GM19023 (cell line): ENCODE measurements around the gene SDK1.

Source experiments
- ATAC-seq: cut with Tn5 transposase; IDR thresholded peaks from one replicate; pipeline ENCODE4 v1.9.1; 2021; ENCODE audit warnings: mild to moderate bottlenecking, moderate library complexity; ENCODE audit not compliant: unreplicated experiment

The SDK1 gene

DNA sequence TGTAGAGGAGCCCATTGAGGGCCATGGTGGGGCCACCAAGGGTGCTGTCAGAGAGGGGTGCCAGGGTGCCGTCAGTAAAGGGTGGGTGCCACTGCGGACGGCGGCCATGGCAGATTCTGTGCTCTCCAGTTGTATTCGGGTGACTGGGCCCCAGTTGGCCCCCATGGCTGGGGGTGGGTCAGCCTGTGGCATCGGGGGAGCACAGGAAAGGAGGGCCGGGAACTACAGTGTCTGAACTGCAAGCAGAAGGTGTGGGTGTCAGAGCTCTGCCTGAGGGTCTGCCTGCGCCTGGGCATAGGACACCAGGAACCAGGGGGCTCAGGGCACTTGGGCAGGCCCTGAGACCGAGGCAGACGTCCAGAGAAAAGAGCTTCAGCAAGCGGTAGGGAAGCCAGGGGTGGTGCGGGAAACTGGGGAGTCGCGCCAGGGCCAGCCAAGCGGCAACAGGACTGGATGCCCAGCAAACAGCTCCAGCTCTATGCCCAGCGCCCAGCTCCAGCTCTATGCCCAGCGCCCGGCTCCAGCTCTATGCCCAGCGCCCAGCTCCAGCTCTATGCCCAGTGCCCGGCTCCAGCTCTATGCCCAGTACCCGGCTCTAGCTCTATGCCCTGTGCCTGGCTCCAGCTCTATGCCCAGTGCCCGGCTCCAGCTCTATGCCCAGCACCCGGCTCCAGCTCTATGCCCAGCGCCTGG, 878.8 kb downstream of the SDK1 start:
- no peak for ATAC-seq

DNA sequence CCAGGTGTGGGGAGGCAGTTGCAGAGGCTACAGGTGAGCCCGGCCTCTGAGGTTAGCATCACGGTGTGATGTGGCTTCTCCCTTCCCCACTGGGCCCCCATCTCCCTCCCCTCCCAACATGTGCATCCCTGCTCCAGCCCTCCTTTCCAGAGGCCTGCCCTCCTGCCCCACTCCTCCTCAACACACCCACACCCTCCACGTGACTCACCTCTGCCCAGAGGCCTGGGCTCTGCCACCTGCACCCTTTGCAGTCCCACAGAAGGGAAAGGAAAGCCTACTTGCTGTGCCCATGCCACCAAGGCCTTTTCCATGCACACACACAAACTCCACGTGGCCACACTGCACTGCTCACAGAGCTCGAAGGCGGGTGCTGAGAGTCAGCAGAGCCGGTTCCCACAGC, 880.4 kb downstream of the SDK1 start:
- ATAC-seq = no peak

DNA sequence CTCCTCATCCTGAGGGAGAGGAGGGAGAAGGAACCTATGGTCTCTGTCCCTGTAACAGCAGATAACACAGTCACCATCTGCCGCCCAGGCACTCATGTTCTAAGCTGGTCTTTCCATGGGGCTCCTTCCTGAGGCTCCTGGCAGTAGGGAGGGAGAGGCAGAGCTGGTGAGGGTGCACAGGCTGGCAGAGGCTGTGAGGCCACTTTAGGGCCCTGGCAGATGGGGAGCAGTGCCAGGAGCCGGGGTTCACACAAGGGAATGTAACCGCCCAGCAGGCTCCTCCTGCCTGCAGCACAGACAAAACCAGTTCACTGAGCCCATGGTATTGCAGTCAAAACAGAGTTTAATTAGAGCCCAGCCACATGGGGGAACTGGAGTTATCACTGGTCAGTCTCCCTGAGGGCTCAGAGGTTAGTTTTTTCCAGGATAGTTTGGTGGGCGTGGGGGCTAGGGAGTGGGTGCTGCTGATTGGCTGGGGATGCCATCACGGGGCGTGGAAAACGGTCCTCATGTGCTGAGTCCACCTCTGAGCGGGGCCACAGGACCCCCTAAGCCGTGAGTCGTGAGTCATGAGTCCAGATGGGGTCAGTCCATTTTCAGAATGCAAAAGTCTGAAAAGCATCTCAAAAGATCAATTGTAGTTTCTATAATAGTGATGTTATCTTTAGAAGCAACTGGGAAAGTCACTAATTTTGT, 881.7 kb downstream of the SDK1 start:
- no peak for ATAC-seq

DNA sequence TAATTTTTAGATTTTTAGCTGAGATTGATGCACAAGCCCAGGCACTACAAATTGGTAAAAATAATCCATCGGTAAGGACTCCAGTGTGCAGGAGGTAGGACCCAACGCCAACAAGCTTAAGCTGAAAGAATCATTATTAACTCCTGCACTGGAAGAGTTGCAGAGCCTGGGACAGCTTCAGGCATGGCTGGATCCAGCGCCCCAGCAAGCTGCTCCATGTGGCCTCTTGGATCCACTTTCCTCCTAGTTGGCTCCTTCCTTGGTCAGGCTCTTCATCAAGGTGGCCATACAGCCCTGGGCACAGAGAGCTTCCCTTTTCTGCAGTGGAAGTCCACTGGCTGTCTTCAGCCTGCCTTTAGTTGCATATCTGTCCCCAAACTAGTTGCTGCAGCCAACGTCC, 883.6 kb downstream of the SDK1 start:
- ATAC-seq = no peak

DNA sequence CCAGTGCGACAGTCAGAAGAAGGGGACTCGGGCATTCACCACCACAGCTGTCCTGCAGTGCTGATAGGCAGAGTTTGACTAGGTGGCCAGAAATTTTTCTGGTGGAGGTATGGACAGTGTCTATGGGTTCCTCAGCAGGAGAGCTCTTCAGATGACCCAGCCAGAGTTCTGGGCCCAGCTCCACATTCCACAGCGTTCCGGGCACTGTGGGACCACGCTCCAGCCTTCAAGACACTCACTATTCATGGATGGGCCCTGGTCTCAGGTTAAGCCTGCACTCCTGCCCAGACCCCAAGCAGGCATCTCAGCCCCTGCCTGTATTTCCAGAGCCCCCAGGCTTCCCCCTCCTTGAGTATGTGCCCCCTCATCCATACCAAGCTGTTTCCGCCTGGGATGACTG, 884.1 kb downstream of the SDK1 start:
- no peak for ATAC-seq

DNA sequence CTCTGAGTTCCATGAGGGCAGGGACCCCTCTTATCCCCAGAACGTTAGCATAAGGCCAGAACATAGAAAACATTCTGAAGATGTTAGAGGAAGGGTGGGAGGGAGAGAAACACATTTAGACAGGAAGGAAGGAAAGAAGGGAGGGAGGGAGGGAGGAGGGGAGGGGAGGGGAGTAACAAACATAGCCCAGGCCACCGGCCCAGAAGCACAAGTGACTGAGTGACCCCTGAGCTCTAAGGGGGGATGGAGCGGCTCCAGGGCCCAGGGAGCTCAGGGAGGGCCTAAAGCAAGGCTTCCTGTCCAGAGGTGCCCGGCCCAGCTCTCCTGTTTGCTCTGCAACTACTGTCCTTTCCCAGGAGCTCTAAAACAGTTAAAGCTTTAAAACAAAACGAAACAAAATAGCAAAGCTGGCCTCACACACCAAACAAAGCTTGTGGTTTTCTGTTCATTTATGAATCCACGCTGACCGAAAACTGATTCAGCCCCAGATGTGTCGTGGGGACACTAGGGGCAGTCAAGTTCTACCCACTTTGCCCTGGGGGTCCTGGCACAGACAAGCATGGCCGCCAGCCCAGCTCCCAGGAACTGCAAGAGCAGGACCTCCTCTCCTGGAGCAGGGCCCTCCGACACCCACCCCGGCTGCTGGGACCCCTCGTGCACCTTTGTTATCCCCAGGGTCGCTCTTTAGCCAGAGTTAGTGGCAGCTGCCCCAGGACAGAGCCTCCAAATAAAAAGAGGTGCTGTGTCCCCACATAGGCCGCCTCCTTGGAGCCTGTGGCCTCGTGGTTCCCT, 884.9 kb downstream of the SDK1 start:
- ATAC-seq = no peak

DNA sequence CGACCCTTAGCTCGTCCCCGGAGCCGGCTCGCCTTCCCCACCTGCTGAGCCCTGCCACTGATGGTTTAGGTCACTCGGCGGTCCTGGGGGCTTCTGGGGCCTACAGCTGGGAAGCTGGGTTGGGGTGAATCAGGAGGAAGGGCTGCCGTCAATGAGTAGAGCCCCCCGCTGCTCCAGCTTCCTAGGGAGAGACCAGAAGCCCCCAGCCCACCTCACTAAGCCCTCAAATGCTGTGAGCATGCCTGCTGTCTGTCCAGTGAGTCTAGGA, 885.4 kb downstream of the SDK1 start:
- no peak for ATAC-seq

DNA sequence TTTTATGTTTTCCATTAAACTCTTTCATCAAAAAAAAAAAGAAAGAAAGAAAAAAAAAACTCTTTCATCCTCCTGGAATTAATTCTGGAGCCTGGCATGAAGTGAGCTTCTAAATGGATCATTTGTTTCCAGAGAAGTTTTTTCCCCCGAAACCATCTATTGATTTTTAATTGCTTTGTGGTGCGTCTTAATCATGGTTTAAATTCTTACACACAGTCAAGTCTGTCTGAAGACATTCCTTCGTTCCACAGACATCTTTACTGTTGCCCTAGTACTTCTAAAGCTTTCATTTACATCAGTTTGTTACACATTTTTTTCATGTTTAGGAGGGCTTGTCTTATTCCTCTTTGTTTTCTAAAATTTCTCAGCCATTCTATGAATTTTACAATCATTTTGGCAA, 887.6 kb downstream of the SDK1 start:
- no peak for ATAC-seq

DNA sequence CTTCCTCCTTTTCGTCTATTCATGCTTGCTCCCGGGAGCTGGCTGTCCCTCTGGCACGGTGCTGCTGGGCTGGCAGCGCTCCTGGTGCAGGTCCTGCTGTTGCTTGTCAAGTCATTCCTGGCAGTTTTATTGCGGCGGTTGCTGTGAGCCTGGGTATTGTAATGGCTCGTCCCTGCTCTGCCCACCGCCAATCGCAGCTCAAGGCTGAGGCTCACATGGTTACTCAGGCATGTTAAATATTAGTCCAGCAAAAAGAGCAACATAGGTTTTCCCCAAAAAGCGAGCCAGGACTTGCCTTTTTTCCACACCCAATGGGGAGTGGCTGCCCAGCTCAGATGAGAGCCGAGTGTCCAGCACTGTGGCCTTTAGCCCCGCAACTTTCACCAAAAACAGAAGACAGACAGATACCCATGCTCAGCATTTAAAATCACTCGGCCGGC, 888.1 kb downstream of the SDK1 start:
- ATAC-seq = no peak

DNA sequence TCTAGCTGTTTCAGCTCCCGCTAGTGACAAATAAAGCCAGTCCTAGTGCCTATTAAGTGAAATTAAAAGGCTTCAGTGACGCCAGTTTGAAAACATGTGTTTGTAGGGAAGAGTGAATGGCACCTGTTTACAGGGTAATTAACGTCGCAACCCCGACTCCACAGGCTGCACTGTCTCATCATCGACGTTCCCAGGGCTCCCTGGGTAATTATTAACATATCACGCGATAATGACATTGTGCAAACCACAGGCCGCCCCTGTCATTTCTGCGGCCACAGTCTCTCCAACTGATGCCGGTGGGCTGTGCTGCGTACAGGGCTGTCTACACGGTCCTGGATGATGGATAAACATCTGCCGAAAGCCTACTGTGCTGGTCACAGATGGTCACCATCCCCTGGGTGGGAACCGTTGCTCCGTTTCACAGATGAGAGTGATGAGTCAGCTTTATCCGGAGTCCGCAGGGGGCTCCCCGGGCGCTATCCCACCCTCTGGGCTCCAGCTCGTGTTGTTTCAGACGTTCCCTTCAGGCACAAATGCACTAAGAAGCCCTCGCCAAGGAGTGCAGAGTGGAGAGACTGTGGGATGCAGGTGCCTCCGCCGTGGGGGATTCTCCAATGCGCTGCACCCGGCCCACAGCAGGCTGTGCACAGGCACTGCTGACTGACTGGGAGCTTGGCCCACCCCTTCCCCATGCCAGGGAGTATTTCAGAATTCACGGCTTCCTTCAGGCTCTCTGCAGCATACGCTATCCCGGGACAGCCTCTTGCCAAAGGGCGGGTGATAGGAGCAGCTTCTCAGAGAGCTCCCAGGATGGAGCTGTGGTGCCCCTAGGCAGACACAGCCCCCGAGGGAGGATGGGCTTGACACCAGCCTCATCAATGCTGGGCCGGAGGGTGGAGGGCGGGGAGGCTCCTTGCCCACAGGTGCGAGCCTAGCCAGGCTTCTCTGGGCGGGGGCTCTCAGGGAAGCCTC, 889.2 kb downstream of the SDK1 start:
- no peak for ATAC-seq

DNA sequence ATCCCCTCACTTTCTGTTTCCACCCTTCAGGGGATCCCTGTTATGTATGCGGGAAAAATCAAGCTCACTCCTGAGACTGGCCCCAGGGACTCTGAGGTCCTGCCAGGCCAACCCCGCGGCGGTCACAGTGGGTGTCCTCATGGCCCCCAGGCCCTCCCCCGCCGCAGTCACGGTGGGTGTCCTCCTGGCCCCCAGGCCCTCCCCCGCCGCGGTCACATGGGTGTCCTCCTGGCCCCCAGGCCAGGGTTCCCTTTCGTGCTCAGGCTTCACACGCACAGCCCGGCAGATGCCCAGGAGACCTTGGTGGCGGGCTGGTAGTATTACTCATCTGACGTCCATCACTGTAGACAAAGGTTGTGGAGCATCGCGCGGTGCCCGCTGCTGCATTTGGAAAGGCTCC, 890.0 kb downstream of the SDK1 start:
- ATAC-seq = no peak

DNA sequence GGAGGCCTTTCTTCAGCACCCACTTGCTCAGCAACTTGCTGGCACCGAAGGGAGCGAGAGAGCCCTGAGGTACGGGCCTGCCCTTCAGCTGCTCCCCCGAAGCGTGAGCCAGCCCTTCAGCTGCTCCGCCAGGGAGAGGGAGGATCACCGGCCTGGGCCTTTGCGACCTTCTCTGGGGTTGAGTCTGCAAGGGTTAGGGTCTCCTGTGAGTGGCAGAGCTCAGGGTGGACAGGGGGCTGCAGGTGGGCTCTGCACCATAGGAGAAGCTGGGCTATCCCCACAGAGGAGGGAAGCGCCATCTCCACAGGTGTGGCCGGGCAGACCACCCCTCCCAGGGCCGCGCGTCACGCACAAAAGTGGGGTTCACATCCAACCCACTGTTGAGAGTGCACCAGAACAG, 890.5 kb downstream of the SDK1 start:
- ATAC-seq = no peak

DNA sequence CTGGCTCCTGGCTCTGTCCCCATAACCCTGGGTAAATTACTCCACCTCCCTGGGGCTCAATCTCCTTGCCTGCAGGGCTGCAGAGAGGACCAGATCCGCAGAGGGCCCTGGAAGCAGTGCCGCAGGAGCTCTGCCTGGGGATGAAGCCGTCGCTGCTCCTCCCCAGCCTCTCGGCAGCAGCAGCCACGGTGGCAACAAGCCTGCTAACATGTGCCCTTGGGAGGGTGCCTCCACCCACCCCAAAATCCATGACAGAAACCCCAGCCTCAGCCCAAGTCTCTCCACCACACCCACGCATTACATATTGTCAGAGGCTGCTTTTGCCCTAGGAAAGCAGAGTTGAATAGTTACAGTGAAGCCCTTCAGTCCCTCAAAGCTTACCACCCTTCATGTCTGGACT, 894.6 kb downstream of the SDK1 start:
- ATAC-seq = no peak

DNA sequence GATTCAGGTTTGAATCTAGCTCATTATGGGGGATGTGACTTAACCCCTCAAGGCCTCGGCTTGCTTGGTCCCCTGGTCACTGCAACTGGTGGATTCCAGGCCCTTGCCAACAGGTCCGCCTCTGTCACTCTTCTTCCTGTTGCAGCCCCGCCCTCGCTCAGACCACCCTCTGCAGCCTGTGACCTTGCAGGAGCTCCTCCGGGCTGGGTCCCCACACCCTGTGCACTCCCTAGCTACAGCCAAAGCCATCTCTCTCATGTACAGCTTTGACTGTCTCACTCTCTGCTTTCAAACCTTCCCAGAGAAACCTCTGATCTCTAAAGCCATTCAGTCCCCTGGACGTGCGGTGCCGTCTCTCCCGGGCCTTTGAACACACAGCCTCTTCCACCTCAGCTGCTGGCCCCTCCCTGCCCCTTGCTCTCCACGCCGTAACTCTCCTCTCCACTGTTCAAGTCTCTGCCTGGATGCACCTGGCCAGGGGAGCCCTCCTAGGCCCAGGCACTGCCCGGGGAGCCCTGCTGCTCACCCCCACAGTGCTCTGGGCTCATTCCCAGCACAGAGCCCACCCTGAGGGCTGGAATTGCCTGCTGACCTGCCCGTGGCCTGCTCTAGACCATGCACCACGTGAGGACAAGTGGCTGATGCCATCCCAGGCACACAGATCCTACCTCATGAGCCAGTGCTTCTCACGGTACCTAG, 895.2 kb downstream of the SDK1 start:
- no peak for ATAC-seq

DNA sequence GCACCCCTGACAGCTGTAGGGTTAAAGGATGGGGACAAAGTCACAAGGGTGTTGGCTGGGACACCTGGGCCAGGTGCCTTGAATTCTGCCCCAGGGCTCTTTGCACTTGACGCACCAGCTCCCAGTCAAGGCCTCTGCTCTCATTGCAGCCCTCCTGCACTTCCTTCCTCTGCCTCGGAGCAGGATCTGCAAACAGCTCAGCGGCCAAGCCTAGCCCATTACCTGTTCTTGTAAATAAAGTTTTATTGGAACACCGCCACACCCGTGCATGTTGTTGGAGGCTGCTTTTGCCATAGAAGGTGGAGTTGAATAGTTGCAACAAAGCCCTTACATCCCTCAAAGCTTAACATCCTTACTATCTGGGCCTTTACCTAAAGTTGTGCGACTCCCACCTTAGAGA, 897.2 kb downstream of the SDK1 start:
- no peak for ATAC-seq

DNA sequence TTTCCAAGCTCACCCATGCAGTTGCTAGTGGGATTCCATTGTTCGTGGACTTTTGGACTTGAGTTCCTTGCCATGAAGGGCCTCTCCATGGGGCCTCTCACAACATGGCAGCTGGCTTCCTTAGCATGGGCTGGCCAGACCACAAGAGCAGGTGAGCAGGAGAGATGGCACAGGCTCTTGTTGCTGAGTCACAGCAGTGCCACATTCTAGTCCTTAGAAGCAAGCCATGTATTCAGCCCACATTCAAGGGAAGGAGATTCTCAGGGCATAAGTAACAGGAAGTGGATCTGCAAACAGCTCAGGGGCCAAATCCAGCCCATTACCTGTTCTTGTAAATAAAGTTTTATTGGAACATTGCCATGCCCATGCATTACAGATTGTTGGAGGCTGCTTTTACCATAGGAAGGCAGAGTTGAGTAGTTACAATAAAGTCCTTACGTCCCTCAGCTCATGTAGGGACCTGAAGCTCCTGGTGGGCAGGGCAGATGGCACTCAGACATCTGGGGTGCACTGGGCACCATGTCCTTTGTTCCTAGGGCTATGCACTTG, 899.6 kb downstream of the SDK1 start:
- ATAC-seq = no peak

DNA sequence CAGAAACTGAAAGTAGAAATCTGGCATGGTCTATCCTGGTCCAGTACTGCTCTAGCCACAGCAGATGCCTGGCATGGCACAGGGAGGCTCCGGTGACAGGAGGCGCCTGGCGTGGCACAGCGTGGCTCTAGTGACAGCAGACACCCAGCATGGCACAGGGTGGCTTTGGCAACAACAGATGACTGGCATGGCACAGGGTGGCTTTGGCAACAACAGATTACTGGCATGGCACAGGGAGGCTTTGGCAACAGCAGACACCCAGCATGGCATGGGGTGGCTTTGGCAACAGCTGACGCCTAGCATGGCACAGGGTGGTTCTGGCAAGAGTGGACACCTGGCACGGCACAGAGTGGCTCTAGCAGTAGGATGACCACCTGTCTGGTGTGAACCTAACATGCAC, 900.5 kb downstream of the SDK1 start:
- ATAC-seq = no peak

DNA sequence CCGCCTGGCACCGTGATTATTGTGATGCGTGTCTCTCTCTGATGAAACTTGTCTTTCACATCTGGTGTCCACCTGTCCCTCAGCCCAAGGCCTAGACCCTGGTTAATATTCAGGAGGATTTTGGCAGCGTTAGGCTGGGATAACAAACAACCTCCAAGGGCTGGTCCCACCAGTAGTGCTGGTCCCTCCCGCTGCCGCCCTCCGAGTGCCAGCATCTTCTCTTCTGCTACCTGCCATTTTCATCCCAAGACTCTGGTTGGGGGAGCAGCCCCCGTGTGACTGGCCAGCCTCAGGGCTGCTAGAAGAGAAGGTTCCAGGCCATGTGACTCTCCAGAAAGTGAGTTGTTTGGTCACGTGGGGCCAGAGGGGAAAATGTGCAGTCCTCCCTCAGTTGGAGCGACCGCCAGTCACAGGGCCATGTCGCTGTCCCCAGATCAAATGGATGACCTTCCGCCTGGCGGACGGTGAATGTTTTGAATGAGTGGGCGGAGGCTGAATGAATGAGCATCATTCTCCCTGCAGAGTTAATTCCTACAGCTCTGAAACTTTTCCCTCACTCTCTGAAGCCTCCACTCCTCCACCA, 901.2 kb downstream of the SDK1 start:
- ATAC-seq = no peak

DNA sequence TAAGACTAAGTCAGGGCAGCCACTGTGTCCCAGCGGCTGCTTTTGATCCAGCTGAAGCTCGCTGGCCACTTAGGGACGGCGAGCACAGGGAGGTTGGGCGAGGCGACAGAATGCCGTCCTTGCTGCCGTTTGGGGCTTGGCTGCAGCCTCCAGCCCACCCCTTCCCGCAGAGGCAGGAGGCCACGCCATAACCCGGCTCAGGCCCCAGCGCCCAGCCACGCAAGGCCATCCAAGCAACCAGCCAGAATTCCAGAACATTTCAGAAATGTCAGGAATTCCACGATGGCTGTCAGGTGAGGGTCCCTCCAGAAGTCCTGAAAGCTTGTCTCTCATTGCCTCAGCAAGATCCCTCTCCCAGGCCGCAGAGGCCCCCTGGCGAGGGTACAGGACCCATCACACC, 901.9 kb downstream of the SDK1 start:
- no peak for ATAC-seq
